Measurements from ENCODE around the gene ADORA2A.

DNA sequence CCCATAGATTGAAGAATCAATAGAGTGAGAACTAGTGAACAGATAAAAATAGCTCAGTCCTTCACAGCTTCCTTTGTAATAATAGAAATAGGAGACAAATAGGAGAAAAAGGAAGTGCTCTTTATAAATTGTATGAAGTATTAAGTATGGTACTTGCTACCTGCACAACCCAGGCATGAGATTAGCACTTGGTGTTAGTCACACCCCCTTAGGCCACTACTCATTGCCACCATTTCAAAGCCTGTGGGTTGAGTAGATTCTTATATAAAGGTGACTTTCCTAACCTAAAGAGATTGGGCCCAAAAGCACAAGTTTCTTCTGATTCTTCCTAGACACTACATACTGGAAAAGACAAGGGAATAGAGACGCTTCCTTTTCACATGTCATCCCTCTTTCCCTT, 37.7 kb upstream of the ADORA2A start:
- TF ChIP-seq SMC3 (IDR thresholded peaks at IDR 0.05) (no peak), EP300 (IDR thresholded peaks at IDR 0.05) (no peak), ESRRA (IDR thresholded peaks at IDR 0.05; ENCODE audit: borderline replicate concordance, low read length) (no peak)

Data from A549 (cell line).